ENCODE measurements around the gene KLF11. TPM values are rescaled to one million over a fixed set of nuclear protein-coding genes. Genes with fewer than 3 reads are reported as not detected.

The KLF11 gene
- total RNA-seq, 1 experiment from 2014 or later = 6.9 TPM

DNA sequence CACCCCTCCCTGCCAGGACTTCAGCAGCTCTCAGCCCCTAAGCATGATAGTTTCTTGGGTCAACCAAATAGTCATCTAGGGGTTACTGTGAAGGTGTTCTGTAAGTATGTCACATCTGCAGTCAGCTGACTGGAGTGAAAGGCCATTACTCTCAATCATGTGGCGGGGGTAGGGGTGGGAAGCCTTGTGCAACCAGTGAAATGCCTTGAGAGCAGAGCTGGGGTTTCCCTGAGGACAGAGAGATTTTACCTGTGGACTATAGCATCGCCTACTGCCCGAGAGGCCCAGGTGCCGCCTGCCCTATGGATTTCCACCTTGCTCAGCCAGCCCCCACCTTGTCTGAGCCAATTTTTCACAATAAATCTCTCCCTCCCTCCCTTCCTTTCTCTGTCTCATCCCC, 20.9 kb upstream of the KLF11 start:
- H3K4me1 Mint-ChIP-seq (ENCODE audit: low read depth, unreplicated experiment) = no peaks in the 10 kb centered on the region
- H3K27me3 Mint-ChIP-seq (ENCODE audit: unreplicated experiment) = peaks cover 9% of the 10 kb centered on the region
- H3K9me3 Mint-ChIP-seq (ENCODE audit: low read depth, unreplicated experiment) = no peaks in the 10 kb centered on the region
- no peak for TF ChIP-seq CTCF (IDR thresholded peaks at IDR 0.05; ENCODE audit: unreplicated experiment)
- H3K4me3 Mint-ChIP-seq (ENCODE audit: low read depth, unreplicated experiment) = no peak overlapping the region
- no peaks in the 10 kb centered on the region for H3K36me3 Mint-ChIP-seq (ENCODE audit: insufficient read depth, unreplicated experiment)
- H3K27ac Mint-ChIP-seq (ENCODE audit: unreplicated experiment) = no peak overlapping the region
- DNase-seq = no peak
- intact Hi-C loops (cut with micrococcal nuclease; ENCODE audit: unreplicated experiment) = no loop called here
- CTCF ChIA-PET = interaction anchor here (1.2 kb wide), 1 partner anchor 209 kb away, joined by 3 read pairs; no protein-coding TSS in a partner anchor
- BruUV-seq (replicated peaks) = no TSS peak

DNA sequence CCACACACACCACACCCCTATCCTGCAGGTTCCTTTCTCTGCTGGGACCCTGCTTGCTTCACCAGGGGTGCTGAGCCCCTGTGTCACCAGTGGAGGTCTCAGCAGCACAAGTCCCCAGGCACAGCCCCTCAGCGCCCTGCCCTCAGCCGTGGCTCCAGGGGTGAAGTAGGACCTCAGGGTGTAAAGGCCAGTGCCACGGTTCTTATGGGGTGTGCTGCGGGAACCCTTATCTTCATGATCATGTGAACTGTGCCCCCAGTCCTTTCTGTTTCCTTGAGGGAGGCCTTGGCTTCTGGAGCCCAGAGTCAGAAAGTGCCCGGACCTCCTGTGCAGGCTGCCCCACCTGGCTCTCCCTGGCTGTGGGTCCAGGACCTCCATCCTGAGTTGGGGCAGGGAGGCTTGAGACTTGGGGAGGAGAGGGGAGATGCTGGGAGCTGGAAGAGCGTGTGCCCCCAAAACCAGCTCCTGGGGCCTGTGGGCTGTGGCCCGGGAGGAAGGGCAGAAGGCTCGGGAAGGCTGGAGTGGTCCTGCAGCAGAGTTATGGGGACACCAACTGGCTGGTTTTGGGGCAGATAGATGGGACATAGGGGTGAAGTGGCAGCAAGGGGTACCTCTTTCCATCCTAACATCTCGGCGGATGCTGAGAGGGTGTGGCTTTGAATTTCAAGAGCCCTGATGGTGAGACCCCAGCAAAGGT, 20.2 kb upstream of the KLF11 start:
- BruUV-seq (replicated peaks) = no TSS peak
- Mint-ChIP-seq H3K36me3 (ENCODE audit: insufficient read depth, unreplicated experiment) (no peaks in the 10 kb centered on the region), H3K4me1 (ENCODE audit: low read depth, unreplicated experiment) (no peaks in the 10 kb centered on the region), H3K9me3 (ENCODE audit: low read depth, unreplicated experiment) (no peaks in the 10 kb centered on the region), H3K27me3 (ENCODE audit: unreplicated experiment) (peaks cover 9% of the 10 kb centered on the region), H3K27ac (ENCODE audit: unreplicated experiment) (no peak overlapping the region), H3K4me3 (ENCODE audit: low read depth, unreplicated experiment) (no peak overlapping the region)
- intact Hi-C loops (cut with micrococcal nuclease; ENCODE audit: unreplicated experiment) = no loop called here
- no peak for TF ChIP-seq CTCF (IDR thresholded peaks at IDR 0.05; ENCODE audit: unreplicated experiment)
- DNase-seq = no peak
- CTCF ChIA-PET = no interaction called here

DNA sequence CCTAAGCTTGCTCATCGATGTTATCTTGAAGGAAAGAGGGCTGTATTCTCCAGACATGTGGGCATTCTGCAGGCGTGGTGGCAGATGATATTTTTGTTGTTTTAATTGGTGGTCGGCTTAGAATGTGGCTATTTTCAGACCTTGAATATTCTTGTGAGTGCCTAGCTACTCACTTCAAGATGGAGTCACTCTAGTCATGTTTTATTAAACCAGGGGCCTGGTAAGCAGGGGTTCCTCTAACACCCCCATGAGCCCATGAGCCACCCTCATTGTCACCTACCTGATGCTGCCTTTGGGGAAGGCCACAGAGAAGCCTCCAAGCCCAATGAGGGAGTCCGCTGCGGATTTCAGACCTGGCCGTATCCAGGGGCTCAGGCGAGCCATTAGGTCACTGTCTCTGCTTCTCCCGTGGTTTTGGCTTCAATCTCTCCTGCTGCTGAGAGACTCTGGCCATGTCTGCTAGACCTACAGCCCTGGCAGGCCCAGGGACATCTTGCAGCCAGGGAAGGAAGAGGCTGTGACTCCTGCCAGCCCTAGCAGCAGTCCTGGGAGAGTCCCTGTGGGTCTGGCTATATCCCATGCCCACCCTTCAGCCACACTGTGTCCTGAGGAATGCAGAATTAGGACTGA, 16.3 kb upstream of the KLF11 start:
- peaks cover 9% of the 10 kb centered on the region for H3K27me3 Mint-ChIP-seq (ENCODE audit: unreplicated experiment)
- TF ChIP-seq CTCF (IDR thresholded peaks at IDR 0.05; ENCODE audit: unreplicated experiment) = no peak
- no peaks in the 10 kb centered on the region for H3K36me3 Mint-ChIP-seq (ENCODE audit: insufficient read depth, unreplicated experiment)
- no peak overlapping the region for H3K4me3 Mint-ChIP-seq (ENCODE audit: low read depth, unreplicated experiment)
- intact Hi-C loops (cut with micrococcal nuclease; ENCODE audit: unreplicated experiment) = no loop called here
- no peaks in the 10 kb centered on the region for H3K9me3 Mint-ChIP-seq (ENCODE audit: low read depth, unreplicated experiment)
- BruUV-seq (replicated peaks) = no TSS peak
- DNase-seq = no peak
- CTCF ChIA-PET = no interaction called here
- H3K4me1 Mint-ChIP-seq (ENCODE audit: low read depth, unreplicated experiment) = no peaks in the 10 kb centered on the region
- H3K27ac Mint-ChIP-seq (ENCODE audit: unreplicated experiment) = no peak overlapping the region

- BruUV-seq (replicated peaks) = no TSS peak
- no peak for DNase-seq
- CTCF ChIA-PET = no interaction called here
- H3K4me1 Mint-ChIP-seq (ENCODE audit: low read depth, unreplicated experiment) = no peaks in the 10 kb centered on the region
- peaks cover 9% of the 10 kb centered on the region for H3K27me3 Mint-ChIP-seq (ENCODE audit: unreplicated experiment)
- no peak overlapping the region for H3K27ac Mint-ChIP-seq (ENCODE audit: unreplicated experiment)
- H3K9me3 Mint-ChIP-seq (ENCODE audit: low read depth, unreplicated experiment) = no peaks in the 10 kb centered on the region
- no peak for TF ChIP-seq CTCF (IDR thresholded peaks at IDR 0.05; ENCODE audit: unreplicated experiment)
- H3K36me3 Mint-ChIP-seq (ENCODE audit: insufficient read depth, unreplicated experiment) = no peaks in the 10 kb centered on the region
- intact Hi-C loops (cut with micrococcal nuclease; ENCODE audit: unreplicated experiment) = no loop called here
- H3K4me3 Mint-ChIP-seq (ENCODE audit: low read depth, unreplicated experiment) = no peak overlapping the region
Observed at GRCh38 chr2:10027660-10028330, 15.6 kb upstream of the KLF11 start.

Data from Calu3 (cell line).